GM19452 (cell line): ENCODE measurements around the gene IGSF3.
"Not testable (repeated sequence)": the region's sequence is repeated elsewhere in the genome, so short reads cannot be mapped to it uniquely, and the experiment has no call there.

Source experiments
- ATAC-seq: cut with Tn5 transposase; IDR thresholded peaks from one replicate; pipeline ENCODE4 v1.9.1; 2021; ENCODE audit not compliant: unreplicated experiment

IGSF3 gene

DNA sequence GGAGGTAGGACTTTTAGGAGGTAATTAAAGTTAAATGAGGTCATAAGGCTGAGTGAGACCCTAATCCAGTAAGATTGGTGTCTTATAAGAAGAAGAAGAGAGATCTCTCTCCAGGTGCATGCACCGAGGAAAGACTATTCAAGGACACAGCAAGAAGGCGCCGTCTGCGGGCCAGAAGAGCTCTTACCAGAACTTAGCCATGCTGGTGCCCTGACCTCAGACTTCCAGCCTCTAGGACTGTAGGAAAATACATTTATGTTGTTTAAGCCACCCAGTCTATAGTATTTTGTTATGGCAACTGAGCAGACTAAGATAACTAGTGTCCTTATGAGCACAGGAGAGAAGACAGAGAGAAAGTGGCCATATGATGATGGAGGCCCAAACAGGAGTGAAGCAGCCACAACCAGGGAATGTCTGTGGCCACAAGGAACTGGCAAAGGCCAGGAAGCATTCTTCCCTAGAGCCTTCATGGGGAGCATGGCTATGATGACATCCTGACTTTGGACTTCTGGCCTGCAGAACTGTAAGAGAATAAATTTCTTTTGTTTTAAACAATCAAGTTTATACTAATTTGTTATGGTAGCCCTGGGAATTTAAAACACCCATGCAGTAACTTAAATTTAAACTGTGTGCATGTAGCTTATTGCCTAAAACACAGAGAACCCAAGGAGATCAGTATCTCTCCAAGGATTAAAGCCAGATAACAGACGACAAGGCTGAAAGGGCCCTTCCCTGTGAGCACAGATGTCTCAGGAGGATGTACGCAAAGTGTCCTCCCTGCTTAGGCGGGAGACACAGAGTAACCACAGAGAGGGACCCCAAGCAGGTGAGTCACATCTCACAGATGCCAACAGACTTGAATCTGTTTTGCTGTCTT is 86.8 kb downstream of the IGSF3 start:
- ATAC-seq, result no peak

DNA sequence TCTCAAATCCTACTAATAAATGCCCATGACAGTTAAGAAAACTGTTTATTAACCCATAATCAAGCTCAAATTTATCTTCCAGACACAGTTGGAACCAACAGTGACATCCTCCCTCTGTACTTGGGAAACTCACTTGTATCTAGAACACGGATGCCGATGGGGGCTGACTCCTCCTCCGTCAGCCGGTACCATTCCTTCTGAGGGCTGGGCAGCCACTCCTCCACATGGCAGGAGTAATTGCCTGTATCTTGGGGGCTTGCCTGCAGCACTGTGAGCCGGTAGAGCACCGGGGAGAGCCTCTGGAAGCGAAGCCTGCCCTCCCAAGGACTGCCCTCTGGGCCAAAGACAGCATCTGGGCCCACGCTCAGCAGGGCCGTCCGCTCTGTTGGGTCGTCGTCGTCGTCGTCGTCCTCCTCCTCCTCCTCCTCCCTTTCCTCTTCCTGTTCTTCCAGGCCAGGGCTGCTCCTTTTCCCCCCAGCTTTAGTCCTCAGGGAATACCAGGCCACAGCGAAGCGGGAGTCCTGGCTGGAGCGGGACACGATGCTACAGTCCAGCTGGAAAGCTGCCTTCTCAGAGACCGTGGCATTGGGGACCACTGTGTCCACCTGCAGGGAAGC is 88.2 kb downstream of the IGSF3 start:
- ATAC-seq, result no peak

DNA sequence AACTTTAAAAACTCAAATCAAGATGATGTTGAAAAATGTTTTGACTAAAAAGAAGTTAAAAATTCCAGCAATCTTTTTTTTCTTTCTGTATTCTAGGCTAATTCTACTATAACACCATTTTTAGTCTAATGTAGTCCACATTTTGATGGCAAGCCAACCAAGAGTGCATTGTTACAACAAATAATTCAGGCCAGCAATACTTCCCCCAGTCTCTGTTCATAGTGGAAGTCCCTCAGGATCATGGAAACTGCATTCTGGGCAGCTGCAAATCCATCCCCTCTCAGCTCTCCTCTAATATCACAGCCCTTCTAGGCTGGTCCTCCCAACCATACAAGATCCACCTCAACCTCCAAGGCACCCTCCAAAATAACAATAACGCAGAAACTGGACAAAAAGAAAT is 89.0 kb downstream of the IGSF3 start:
- no peak for ATAC-seq

DNA sequence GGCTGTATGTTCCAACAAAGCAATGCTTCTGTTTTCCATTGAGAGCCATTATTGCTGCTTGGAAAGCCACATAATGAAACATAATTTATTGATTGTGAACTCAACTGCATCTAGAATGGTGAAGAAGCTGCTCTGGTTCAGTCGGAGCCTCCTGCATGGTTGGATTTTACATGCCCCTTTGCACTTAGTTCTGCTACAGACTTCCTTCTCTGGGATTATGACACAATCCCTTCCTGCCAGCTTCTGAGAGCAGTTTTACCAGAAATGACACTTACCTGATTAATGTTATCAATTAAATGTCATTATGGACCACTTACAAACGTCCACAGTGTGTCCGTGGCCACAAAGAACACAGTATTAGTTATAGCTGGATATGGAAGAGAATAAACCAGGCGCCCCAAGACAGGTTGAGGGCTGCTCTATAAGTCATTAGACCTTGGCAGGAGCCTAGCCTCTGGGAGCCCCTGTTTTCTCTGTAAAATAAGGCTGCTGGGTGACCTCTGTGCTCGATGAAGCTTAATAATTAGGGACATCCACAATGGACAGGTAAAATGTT is 89.7 kb downstream of the IGSF3 start:
- no peak for ATAC-seq

DNA sequence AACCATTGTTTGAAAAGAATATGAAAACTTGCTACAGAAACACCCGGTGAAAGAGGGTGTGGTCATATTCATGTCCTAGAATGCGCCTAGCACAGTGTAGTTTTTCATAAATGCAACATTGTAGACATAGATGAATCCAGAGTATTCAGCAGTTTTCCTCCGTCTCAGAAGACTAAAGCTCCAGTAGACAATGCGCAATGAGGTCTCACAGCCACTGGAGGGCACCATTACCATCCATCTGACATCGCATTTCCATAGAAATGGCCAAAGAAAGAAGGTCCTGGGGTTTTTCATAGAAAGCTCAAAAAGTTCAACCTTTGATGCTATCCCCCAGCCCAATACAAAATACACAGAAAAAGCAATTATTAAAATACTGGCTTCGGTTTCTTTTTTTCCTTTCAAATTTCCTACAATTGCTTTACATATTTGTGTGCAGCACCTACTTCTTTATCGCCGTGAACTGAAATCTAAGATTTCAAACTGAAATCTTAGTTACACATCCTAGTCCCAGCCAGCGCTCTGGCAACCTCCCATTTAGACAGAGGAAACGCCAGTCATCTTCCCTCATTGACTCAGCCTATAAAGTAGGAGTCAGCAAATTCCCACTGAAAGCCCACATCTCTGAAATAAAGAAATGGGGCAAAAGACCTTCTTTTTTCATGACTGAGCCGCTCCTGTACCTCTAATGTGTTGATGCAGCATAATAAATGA is 92.8 kb downstream of the IGSF3 start:
- ATAC-seq, result no peak

DNA sequence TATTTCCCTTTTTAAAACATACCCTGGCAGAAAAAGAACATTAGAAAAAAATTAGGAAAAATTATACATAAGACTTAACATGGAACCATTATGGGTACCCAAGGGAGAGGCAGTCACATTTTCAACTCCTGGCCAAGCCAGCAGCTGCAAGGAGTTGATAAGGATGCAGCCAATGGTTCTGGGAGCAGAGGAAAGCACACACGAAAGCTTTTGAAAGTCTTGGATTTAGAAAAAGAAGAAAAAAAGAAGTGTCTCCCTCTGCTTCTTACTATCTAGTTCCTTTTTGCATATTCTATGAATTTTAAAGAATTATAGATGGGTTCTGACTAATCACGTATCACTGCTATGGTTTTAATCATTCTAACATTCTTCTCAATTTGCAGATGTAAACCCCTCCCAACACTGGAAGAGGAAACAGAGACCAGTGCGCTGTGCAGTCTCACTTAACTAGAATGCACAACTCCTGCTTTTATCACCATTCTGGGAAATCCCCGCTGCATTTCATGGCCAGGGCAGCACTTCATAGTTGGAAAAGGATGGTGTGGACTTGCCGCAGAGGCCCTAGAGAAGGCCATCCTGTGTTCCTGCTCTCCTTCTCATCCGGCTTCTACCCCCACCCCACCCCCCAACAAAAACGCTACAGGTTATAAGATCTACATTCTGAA is 94.0 kb downstream of the IGSF3 start:
- no peak for ATAC-seq

DNA sequence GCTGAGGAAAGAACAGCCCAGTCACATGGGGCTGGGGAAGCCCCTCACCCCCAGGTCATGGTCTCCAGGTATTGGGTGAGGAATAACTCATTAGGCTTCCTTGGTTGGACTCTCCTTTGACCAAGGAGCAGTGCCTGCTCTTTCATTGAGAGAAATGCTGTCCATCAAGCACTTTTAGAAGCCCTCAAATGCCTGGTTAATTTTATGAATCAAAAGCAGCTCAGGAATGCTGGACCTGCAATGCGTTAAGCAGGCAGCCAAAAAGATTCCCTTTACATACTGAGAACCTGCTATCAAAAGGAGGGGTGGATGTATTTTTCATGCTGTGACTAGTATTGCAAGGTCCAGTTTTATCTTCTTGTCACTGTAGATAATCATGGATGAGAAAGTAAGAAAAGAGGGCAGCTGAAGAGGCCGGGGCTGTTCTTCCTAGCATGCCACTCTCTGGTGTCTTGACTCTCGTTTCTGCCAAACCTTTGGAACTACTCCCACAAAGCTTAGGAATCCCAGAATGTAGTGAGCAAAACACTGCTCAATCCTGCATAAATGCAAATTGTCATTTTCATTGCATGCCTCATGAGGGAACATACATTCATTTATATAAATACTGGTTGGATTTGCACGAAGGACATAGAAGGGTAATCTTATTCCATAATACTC is 94.6 kb downstream of the IGSF3 start:
- ATAC-seq, result no peak

DNA sequence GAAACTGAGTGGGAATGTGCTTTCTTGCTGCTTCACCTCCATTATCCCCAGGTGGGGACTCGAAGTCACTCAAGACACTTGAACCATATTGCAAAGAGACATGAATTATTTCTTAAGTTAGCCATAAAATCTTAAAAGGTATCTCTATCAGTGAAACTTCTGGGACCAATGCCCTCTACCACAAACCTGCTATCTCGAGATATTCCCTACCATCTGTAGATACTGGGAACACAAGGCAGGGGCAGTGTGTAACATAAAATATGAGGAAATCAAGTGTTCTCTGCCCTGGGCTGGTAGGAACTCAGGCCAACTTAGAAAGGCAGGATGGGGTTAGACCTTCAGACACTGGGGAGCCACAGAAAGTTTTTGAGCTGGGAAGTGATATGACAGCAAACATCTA is 95.4 kb downstream of the IGSF3 start:
- ATAC-seq, result no peak

DNA sequence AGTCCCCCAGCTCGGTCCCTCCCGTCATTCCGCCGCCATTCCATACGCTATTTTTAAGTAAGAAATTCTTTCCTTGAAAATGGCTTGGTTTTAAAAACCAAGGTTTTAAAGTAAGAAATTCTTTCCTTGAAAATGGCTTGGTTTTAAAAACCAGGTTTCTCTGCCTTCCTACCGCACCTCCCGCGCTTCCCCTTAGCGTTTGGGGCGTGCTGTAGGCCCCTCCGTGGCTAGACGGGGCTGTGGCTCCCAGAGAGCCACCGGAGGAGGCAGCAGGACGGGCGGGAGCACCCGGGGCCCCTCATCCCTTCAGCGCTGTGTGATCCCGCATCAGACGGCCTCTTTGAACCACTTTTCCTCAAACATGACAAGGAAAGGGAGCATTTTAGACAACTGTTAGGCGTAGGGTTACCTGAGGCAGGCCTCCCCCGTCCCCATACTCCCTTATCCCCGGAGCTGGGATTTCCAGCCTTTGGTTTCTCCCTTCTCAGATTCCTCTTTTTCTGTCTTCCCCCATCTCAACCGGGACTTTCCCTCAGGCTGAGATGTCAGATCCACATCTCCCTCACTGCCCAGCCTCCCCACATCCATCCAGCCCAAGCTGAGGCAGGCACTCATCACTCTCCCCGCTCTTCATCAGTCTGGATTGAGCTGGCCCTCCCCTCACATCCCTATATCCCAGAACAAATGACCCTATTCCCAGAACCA is 96.2 kb downstream of the IGSF3 start:
- no peak for ATAC-seq

DNA sequence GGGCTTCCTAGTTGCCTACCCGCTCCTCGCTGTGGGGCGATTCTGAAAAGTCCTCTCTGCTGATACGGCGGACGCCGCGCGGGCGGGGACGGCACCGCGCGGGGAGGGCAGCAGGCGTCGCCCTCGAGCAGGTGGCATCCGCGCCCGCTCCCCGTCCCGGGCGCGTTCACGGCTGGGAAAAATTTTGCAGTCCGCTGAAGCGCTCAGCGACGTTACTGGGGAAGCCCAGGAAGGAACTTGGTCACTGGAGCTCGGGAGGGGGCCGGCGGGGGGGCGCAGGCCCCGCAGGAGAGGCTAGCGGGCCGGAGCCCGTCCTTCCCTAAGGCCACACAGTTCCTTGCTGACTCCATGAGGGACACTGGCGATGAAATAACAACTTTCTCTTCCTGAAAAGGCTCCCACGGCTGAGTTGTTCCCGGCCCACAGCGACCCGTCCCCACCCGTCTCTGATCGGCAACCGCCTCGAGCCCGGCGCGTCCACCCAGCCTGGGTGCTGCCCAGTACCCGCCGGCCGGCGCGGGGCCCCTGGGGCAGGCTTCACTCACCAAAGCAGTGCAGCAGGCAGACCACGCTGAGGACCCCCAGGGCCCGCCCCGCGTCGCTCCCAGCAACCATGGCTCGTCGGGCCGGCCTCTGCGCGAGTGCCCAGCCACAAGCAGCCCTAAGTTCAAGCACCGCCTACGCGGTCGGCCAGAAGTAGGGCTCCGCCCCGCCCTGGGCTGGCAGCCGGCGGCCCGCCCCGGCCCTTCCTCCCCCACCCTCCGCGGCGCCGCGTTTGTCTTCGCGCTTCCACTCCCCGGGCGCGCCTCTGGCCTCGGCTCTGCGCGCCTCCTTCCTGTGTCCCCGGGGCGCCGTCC is 96.9 kb downstream of the IGSF3 start, which contains the start of gene CD58:
Gene CD58 (minus strand): TSS at position 669 of the 857 bp plus-strand sequence. CDS start 54 bp downstream, at position 615.
- ATAC-seq, result peak; percentile 58

DNA sequence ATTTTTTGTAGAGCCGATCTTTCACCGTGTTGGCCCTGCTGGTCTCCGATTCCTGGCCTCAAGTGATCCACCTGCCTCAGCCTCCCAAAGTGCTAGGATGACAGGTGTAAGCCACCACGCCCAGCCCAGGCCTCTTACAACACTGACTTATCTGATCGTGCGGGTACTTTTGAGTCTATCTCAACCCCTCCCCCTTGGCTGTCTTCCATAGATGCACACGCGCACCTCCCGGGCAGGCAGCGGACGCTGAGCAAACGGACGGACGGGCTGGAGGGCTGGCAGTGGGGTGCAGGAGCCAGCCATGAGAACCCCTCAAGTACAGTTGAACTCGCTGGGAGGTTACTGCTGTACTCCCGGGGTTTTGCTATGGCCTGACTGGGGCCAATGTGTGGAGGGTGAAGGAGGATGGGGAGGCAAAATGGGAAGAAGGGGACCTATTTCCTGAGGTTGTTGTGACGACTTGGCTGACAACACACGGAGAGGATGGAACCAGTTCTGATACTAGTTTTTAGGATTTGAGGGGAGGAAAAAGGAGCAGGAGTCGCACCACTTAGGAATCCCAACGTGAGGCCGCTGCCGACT is 97.7 kb downstream of the IGSF3 start:
- ATAC-seq, result no peak

DNA sequence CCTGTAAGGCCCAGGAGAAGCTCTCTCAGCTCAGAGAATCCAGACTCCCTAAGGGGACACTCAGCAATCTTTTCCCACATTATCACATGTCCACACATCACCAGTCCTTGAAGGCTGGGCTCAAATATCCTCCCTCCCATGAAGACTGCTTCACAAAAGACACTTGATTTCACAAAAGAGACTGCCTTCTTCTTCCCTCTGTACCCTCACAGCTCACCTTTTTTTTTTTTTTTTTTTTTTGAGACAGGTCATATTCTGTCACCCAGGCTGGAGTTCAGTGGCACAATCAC is 98.2 kb downstream of the IGSF3 start:
- ATAC-seq, result no peak

DNA sequence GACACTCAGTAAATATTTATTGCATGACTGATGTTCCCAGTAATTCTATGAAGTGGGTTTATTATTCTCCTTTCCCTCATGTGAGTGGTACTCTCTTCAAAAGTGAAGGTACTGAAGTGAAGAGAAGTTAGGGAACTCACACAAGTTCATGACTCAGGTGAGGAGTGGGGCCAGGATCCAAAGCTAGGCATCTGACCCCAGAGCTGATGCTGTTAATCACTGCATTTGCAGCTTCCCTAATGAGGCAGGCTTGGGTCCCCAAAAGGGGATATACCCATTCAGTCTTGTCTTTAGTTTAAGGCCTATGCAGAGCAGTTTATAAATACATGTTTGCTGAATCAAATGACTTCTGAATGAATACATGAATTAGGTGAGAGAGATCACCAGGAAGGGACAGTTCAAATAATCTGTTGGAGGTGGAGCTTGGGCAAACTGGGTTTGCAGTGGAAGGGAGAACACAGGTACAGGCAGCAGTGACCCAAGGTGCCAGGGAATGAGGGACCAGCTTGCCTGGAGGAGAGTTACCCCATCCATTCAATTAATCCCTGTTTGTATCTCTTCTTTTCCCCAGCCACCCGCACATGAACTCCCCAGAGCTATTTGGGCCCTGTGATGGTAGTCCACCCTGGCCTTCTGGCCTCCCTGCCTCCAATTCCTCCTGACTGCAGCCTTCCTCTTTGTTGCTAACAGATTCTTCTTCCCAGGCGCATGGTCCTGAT is 98.7 kb downstream of the IGSF3 start:
- ATAC-seq, result no peak

DNA sequence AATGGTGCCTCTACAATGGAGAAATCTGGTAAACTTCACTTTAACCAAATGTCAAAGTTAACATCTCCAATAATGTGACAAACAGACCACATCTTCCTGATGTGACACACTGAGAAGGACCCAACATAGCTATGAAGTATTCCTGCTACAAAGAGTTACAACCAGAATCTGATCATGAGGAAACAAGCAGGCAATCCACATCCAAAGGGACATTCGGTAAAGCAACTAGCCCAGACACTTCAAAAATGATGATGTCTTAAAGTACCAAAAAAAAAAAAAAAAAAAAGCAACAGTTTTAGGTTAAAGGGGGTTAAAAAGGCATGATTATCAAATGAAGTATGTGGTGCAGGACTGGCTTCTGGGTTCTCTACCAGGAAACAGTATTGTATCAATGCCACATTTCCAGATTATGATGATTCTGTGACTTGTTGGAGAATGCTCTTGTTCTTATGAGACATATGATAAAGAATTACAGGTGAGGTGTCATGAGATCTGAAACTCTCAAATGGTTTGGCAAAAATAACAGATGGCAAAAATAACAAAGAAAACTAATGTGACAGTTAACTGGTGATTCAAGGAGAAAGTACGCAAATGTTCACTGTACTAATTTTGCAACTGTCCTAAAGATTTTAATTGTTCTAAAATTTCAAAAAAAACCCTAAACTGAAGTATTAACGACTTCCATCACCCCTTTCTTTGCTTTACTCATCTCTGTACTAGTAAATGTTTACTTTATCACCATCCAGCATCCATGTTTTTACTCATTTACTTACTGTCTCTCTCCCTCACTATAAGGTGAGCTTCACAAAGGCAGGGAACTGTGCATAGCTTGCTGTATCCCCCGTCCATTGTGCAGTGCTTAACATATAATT is 99.5 kb downstream of the IGSF3 start:
- no peak for ATAC-seq

DNA sequence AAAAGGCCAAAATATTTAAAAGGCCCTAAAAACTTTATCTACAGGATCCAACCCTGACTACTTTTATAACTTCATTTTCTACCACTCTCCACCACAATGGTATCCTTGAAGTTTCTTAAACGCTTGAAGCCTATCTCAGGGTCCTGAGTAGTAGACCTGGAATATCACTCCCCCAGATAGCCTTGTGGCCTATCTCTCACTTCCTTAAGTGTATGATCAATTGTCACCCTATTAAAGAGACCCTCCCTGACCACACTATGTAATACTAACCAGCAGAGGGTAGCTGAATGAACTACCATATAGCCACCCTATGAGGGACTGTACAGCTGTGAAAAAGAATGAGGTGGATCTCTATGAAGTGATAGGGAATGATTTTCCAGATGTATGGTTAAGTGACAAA is 102.3 kb downstream of the IGSF3 start:
- ATAC-seq, result no peak

DNA sequence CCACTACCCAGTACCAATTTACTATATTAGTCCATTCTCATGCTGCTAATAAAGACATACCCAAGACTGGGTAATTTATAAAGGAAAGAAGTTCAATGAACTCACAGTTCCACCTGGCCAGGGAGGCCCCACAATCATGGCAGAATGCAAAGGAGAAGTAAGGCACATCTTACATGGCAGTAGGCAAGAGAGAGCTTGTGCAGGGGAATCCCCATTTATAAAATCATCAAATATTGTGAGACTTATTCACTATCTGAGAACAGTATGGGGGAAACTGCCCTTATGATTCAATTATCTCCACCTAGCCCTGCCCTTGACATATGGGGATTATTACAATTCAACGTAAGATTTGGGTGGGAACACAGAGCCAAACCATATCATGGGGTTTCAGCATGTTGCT is 103.1 kb downstream of the IGSF3 start:
- ATAC-seq, result no peak

DNA sequence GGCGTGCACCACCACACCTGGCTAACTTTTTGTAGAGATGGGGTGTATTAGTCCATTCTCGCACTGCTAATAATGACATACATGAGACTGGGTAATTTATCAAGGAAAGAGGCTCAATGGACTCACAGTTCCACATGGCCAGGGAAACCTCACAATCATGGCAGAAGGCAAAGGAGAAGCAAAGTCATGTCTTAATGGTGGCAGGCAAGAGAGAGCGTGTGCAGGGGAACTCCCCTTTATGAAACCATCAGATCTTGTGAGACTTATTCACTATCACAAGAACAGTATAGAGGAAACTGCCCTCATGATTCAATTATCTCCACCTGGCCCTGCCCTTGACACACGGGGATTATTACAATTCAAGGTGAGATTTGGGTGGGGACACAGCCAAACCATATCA is 105.1 kb downstream of the IGSF3 start:
- ATAC-seq, result not testable (repeated sequence)
